ENCODE data around the gene C10orf143.
A peak's percentile ranks its signal among the peaks of the same experiment; 100 is the strongest.
"Not testable (repeated sequence)": the region's sequence is repeated elsewhere in the genome, so short reads cannot be mapped to it uniquely, and the experiment has no call there.

C10orf143 gene

DNA sequence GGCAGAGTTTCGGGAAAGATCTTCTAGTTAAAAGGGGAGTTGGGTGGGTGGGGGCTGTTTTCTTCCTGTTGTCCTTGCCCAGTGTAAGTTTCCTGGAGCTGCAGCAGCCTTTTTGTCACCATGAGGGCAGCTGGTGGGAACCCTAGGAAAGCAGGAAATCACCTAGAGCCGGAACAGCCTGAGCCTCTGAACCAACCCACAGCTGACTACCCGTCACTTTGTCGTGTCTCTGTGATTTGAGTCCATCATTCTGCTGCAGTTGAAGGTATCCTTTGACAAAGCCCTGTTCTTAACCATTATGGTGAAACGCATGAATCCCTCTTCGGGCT, 1.2 kb upstream of the C10orf143 start:
- DNase-seq (ENCODE audit: low read depth in 2 of 2): no peak

DNA sequence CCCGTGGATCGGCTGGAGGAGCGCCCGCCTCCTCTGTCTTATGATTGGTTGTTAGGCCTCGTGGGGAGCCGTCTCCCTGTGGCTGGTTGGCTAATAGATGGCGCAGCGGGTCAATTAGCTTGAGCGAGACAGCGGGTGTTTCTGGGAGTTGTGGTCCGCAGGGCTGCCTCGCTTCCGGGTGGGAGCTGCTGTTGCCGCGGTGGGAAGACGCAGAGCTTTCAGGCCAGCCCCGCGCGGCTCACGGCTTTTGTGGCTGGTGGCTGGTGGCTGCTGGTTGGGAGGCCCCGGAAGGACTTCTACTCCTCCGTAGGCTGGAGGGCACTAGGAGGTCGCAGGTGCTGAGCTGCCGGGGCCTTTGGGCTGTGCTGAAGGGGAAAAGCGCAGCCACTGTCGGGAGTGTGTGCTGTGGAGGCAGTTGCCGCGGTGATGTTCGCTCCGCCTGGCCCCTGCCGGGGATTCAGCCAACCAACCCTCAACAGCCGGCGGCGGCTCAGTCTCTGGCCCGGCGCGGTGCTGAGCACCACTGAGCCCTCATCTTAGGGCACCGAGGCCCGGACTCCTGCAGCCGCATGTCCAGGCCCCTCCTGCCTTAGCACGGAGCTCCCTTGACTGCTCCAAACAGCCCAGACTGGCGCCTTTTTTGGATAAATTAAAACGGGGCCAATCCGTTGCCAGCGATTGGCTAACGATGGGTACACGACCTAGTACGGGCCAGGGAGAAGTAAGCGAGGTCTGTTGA, 652 bp upstream of the C10orf143 start:
- peak; percentile 84 to 89 for DNase-seq (ENCODE audit: low read depth in 2 of 2)

DNA sequence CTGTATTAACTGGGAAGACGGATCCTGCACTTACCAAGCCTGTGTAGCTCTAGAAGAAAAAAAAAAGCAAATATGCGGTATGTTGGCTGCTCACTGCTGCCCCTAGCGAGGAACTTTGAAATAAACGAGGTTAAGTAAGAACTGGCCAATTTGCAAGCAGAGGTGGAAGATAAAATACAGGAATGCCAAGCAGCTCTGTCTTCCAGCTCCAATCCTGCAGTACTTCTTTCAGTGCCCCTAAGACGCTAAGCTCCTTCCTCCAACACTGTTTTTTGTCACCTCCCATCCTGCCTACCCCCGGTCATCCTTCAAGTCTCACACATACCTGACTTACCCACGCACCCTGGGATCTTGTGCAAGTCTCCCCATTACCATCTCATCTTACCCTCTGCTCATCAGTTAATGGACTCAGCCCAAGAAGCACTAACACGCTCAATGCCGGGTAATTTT, 809 bp downstream of the C10orf143 start:
- peak; percentile 17 to 51 for DNase-seq (ENCODE audit: low read depth in 2 of 2)

DNA sequence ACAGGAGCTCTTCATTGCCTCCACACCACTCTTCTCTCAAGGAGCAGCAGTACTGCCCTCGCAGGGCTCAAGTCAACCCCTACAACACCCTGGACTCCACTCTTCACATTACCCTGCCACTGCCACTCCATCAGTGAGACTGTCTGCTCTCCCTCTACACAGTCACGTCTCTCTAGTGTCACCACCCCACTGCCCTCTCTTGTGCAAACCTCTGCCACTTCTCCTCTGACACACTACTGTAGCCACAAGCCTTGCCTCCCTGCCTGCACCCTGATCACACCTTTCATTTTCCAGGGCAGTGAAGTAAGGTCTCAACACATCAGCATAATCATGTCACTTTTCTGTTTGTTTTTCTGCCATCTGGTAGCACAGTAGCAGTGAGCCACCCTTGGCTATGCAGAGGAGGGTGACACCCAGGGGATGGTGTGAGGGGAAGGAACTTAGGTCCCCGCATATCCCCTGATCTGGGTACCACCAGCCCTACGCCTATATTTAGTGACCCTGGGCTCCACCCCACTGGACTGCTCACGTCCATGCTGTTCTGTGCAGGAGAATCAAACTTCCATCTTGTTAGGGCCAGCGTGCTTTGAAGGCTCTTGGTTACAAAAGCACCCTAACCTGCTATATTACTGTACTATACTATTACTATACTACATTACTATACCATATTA, 1.6 kb downstream of the C10orf143 start:
- no peak for DNase-seq (ENCODE audit: low read depth in 2 of 2)

DNA sequence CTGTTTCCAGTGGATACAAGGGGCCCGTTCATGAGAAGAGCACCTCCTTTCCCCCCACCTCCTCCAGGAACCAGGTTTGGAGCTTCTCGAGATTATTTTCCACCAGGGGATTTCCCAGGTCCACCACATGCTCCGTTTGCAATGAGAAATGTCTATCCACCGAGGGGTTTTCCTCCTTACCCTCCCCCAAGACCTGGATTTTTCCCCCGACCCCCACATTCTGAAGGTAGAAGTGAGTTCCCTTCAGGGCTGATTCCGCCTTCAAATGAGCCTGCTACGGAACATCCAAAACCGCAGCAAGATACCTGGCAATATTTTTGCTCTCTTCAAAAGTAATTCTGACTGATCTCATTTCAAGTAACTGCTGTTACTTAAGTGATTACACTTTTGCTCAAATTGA, 2.5 kb downstream of the C10orf143 start:
- DNase-seq (ENCODE audit: low read depth in 2 of 2): not testable (repeated sequence)

DNA sequence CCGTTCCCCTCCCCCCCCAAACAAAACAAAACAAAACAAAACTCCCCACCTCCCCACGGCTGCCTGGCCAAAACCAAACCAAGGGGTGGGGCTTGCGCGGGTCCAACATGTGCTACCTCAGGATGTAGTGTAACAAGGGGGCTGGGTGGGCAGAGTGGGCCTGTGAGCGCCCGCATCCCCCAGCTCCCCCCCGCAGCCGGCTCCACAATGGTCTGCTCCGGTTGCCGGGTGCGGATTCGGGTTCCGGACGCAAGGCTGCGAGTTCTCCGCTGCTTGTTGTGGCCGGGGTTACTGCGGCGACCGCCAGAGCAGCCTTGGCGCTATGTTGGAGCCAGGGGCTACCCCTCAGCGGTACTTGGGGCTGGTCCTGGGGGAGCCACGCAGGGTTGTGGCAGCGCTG, 4.9 kb downstream of the C10orf143 start:
- no peak for DNase-seq (ENCODE audit: low read depth in 2 of 2)

DNA sequence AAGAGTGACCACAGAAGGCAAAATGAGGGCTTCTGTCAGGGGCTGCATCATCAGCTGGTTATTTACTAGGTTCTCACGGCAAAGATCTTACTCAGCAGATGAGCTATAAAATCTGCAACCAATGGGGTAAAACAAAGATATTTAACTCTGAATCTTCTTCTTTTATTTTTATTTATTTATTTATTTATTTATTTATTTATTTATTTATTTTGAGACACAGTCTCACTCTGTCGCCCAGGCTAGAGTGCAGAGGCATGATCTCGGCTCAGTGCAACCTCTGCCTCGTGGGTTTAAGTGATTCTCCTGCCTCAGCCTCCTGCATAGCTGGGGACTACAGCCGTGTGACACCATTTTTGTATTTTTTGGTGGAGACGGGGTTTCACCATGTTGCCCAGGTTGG, 11.3 kb downstream of the C10orf143 start:
- DNase-seq (ENCODE audit: low read depth in 2 of 2): no peak

DNA sequence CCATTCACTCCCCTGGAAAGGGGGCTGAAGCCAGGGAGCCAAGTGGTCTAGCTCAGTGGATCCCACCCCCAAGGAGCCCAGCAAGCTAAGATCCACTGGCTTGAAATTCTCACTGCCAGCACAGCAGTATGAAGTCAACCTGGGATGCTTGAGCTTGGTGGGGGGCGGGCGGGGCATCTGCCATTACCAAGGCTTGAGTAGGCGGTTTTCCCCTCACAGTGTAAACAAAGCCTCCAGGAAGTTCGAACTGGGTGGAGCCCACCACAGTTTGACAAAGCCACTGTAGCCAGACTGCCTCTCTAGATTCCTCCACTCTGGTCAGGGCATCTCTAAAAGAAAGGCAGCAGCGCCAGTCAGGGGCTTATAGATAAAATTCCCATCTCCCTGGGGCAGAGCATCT, 20.1 kb downstream of the C10orf143 start:
- not testable (repeated sequence) for DNase-seq (ENCODE audit: low read depth in 2 of 2)

DNA sequence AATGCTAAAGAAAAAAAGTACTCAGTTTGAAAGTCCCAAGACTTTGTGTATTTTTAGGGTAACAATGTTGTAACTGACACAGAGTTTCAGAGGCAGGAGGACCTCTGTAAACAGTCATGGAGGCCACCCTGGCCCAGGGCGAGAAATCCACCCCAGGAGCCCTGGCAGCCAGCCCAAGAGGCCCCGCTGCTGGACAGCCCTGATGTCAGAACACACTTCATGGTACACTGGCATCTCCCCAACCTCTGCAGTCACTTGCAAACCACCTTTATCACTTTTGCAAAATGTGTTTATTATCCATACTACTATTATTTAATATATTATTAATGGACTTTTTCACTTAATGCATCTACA, 30.2 kb downstream of the C10orf143 start:
- DNase-seq (ENCODE audit: low read depth in 2 of 2): no peak

DNA sequence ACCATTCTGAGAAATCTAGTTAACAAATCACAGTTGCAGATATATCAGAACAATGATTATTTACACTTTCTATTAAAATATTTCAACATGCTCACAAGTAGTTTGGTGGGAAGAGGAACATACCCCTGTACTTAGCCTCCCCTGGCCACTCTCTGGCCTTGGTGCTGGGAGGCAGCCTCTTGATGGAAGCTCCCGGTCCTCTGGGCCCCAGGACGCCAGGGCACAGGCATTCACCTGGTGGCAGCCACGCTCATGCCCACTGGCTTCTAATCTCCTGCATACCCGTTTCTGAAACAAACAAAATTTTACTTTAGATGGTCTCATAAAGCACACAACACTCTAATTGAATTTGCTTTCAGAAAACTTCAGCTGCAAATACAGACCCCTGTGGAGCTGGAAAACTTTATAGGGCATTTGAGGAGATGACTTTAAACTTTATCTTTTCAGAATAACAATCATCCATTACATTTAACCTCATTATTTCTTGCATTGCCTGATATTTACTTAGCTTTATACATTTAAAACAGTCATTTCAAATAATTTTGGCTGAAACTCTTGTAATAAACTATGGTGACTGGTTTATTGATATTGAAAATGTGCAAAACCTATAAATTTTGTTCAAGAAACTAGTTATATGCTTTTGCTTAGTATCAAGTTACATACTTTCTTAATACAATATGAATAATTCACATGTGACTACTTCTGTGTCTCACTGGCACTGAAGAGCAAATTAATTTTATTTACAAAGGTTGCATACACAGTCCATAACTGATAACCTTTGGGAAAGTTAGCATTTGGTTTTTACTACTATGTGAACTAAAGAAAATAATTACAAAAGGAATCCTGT, 30.8 kb downstream of the C10orf143 start:
- no peak for DNase-seq (ENCODE audit: low read depth in 2 of 2)

DNA sequence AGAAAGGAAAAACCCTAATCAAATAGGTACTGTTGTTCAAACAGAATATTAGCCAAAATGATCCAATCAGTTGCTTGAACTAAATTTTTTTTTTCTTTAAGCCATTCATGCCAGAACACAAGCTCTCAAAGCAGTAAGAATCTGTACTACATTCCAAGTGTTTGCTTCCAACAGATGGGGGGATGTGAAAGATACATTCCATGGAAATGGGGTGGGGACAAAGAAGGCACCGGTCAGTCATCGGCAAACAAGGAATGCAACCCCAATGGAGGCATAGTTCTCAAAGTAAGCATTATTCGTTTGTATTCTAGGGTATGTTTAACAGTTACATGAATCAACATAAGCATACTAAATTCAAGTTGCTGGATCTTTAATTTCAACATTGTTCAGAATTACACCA, 32.5 kb downstream of the C10orf143 start:
- no peak for DNase-seq (ENCODE audit: low read depth in 2 of 2)

DNA sequence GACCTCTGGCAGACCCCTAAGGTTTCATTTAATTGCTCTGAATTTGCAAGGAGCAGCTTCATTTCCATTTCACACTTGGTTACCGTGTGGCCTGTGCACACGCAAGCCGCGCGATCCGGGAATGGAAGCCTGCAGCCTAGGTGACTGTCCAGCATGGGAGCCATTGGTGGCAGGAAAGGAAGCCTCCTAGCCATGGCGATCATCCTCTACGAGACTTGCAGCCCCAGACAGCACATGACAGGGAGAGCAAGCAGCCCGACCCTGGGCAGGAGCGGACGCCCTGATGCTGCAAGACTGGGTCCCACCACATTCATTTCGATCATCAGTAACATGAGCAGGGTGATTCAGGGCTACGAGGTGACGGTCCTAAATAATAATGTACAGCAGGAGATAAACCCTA, 33.9 kb downstream of the C10orf143 start:
- no peak for DNase-seq (ENCODE audit: low read depth in 2 of 2)

DNA sequence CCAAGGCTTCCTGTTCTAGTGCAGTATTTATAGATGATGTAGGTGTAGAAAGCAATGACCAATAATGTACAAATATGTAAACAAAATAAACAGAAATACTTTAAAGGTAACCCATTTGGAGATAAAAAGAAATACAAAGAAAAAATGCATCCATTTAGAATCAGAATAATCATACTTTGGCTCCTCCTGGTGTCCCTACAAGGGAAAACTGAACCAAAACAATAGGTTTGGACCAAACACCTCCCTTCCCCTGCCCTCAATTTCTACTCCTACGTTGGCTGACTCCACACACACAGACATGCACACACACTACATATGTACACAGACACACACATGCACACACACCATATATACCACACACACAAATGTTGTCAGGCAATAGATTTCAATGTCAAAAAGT, 36.0 kb downstream of the C10orf143 start:
- no peak for DNase-seq (ENCODE audit: low read depth in 2 of 2)

DNA sequence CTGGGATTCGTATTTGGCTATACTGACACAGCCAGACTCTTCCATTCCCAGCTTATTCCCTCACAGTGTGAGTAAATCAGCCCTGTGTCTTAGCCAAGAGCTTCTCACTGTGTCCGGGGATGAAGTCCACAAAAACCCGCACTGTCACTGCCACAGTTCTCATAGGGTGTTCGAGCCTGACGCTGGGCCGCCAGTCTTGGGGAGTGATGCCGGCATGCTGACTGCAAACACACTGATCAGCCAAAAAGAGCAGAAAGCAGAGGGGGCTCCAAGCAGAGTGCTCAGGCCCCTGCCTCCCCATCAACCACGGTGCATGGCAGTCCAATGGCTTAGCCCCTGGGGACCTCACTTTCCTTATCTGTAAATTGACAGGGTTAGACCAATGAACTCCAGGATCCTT, 36.7 kb downstream of the C10orf143 start:
- no peak for DNase-seq (ENCODE audit: low read depth in 2 of 2)

DNA sequence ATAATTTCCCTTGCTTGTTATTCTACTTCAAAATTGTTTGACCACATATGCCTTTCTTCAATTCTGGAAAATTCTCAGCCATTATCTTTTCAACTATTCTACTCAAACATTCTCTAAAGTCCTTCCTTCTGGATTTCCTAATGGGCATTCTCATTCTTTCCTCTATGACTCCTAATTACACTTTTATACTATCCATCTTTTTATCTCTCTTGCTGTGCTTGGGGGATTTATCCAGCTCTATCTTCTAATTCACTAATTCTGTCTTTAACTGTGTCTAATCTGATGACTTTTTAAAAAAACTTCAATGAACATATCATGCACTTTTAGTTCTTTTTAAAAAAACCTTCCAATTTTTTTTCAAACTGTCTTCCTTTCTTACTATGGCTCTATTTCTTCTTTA, 38.4 kb downstream of the C10orf143 start:
- DNase-seq (ENCODE audit: low read depth in 2 of 2): no peak

DNA sequence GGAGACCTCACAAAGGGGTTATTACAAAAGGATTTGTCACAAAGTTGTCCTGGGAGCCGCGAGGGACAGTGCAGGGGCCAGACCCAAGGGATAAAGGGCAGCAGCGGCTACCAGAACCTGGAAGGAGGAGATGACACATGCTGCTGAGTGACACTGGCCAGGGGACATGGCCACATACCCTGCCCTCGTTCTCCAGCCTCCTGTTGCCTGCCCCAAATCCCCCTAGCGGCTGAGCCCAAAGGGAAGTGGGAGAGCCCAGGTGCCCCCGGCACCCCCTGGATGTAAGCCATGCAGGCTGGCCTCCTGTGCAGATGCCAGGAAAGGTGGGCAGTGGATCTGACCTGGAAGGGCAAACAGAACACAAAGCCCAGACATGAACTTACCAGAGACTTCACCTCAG, 42.7 kb downstream of the C10orf143 start:
- DNase-seq (ENCODE audit: low read depth in 2 of 2): no peak

DNA sequence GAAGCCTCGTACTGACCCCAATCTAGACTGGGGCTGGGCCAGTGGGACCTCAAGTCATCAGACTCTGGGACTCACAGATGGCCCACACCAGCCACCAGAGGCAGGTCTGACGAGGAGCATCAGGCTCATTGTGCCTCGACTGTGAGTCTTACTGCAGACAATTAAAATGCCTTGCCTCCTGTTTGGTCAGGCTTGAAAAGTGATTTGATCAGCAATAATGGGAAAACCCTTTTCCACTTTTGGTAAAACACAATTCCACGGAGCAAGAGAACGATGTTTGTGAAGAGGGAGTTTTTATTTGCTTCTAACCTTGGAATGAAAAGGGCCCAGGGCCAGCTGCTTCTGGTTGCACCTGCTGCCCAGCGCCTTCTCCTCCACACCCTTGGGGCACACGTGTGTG, 43.9 kb downstream of the C10orf143 start:
- no peak for DNase-seq (ENCODE audit: low read depth in 2 of 2)

DNA sequence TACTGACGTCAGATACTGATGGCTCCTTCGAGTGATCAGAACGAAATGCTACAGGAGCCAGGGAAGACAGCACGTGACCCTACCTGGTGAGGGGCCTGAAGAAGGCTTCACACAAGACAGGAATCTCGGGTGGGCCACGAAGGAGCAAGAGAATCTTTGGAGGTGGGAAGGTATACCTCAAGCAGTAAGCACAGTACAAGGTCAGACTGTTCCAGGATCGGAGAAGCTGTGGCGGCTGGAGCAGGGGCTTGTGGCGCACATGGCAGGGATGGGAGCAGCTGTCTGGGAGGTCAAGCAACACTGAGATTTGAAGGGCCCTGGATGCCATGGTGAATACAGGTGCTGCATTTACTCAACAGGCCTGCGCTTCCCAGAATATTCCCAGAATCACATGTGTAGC, 45.4 kb downstream of the C10orf143 start:
- DNase-seq (ENCODE audit: low read depth in 2 of 2): no peak

DNA sequence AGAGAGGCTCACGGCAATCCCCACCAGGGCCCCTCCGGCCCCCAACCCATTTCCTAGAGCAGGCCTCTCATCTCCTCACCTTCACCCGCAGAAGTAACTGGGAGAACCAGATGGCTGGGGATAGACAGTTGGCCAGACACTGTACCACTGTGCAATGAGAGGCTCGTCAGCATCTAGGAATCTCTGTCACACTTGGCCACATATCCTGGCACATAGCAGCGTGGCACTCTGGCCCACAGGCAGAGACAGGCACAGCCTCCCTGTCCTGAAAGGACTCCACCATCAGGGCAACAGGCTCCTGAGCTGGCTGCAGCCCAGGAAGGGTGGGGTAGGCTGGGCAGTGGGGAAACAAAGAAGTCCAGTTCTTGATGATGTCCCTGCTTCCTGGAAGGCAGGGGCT, 45.8 kb downstream of the C10orf143 start:
- no peak for DNase-seq (ENCODE audit: low read depth in 2 of 2)

DNA sequence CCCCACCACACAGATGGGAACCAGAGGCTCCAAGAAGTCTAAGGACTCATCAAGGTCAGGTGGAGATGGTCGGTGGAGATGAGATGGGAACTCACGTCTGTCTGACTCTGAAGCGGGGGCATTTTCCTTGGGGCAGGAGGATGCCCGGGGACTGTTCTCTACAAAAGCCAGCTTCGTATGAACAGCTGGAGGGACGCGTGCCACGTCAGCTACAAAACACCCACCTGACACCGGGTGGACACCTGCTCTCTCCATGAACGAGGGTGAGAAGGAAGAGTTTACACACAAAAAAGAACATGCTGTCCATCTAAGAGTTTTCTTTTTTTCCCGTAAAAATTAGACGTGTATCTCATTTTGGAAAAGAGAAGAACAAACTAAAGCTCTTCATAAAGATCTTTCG, 47.7 kb downstream of the C10orf143 start:
- DNase-seq (ENCODE audit: low read depth in 2 of 2): no peak

DNA sequence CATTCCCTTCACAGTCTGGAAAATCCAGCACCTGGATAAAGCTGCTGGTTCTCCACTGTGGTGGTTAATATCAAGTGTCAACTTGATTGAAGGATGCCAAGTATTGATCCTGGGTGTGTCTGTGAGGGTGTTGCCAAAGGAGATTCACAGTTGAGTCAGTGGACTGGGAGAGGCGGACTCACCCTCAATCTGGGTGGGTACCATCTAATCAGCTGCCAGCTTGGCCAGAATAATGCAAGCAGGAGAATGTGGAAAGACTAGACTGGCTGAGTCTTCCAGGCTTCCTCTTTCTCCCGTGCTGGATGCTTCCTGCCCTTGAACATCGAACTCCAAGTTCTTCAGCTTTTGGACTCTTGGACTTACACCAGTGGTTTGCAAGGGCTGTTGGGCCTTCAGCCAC, 48.4 kb downstream of the C10orf143 start:
- no peak for DNase-seq (ENCODE audit: low read depth in 2 of 2)

DNA sequence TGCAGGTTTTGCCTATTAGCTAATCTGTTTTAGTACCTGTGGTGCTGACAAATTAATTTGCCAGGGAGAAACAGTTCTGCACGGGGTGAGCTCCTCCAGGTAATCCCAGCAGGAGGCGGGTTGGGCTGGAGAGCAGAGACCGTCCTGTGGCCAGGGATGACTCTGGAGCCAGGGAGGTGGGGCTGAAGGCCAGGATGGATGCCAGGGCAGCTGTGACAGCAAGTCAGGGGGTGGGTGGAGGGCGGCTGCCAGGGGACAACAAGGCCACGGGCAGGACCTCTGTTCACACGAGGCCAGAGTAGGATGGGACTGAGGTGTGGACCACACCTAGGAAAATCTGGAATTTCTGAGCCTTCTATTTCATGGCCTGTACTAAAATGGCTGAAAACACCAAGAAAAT, 48.9 kb downstream of the C10orf143 start:
- no peak for DNase-seq (ENCODE audit: low read depth in 2 of 2)

DNA sequence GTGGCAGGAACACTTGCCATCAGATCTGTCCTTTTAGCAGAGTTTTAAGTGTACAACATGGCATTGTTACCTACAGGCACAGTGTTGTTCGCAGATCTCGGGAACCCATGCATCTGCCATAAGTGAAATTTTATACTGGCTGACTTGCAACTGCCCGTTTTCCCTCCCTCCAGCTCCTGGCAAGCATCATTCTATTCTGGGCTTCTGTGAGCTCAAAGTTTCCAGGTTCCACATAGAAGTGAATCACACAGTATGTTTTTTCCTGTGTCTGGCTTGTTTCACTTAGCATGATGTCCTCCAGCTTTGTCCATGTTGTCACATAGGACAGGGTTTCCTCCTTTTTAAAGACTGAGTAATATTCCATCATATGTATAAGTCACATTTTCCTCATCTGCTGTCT, 56.6 kb downstream of the C10orf143 start:
- DNase-seq (ENCODE audit: low read depth in 2 of 2): no peak
